HG02610 (cell line): ENCODE measurements around the gene MUC2.

Experiments used
- ATAC-seq: cut with Tn5 transposase; IDR thresholded peaks from one replicate; pipeline ENCODE4 v1.9.1; 2021; ENCODE audit warnings: mild to moderate bottlenecking, moderate library complexity; ENCODE audit not compliant: unreplicated experiment

Gene MUC2

DNA sequence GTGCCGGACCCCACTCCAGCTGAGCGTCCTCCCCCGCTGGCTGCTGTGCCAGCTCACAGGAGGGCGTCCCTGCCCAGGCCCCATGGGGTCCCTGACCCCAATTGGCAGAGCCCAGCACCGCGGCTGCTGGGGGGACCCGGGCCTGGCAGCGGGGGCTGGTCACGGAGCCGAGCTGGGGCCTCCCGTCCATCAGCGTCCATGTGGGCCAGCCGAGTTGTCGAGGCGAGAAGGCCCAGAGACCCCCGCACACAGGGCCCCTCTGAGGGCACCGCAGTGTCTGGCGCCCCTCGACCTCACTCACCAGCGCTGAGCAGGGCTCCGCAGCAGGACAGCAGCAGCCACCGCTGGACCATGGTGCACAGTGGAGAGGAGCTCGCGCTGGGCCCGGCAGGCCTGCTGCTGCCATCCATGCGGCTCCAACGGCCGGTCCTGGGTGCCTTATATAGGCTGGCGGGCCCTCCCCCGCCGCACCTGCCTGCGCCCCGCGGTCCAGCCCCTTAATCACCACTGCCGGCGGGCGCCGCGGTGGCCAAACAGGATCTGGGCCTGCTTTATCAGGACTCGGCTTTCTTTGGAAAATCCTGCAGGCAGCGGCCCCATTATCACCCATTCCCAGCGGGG, 38.3 kb upstream of the MUC2 start, which contains the start of gene MUC6:
Gene MUC6 (minus strand): TSS at position 416 of the 621 bp plus-strand sequence. CDS start 63 bp downstream, at position 353.
- no peak for ATAC-seq

DNA sequence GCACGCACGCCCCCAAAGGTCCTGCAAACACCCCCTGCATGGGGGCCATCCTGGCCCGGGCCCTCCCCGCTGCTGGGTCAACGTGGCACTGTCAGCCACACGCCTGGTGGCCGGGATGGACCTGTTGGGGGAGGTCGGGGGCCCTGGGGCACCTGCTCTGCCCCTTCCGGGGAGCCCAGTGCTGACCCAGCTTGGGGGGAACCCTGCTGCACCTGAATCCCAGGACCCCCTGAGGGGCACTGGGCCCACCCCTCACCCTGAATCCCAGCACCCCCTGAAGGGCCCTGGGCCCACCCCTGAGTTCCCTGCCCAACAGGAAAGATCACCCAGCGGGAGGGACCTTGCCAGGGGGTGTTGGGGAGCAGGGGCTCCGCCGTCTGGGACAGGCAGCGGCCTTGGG, 37.7 kb upstream of the MUC2 start:
- no peak for ATAC-seq

DNA sequence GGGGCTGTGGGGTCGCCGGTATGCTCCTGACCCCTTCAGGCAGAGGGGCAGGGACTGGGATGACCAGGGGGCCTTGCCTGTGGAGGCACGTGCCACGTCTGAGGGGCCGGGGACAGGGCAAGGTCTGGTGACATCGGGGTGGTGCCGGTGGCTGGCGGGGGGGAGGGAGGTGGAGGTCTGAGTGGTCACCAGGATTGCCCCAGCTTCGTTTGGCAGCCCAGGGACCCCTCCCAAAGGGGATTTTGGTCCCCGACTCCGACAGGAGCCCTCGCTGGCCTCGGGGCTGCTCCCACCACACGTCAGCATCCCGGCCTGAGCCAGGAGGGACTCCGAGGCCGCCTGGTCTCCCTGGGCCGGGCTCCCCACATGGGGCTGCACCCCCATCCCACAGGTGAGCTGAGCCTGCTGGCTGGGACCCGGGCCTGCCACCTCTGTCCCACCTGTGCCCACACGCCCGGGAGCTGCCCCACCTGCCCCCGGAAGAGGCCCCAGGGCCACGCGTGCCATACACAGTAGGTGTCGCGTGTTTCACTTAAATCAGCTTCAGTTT, 37.1 kb upstream of the MUC2 start:
- no peak for ATAC-seq

DNA sequence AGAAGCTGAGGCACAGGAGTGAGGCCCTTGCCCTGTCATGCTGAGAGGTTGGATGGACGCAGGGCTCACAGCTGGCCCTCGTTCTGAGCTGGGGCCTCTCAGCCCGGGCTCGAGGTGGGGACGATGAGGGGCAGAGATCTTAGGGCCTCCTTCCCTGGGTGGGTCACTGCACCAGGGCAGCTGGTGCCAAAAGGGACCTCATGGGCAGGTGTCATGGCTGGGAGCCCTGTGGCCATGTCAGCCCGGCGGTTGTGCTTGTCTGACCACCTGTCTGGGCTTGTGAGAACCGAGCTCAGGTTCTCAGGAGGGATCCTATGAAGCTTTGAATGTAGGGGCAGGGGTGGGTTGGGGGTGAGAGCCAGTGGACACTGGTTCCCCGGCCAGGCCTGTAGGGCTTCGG, 36.3 kb upstream of the MUC2 start:
- no peak for ATAC-seq

DNA sequence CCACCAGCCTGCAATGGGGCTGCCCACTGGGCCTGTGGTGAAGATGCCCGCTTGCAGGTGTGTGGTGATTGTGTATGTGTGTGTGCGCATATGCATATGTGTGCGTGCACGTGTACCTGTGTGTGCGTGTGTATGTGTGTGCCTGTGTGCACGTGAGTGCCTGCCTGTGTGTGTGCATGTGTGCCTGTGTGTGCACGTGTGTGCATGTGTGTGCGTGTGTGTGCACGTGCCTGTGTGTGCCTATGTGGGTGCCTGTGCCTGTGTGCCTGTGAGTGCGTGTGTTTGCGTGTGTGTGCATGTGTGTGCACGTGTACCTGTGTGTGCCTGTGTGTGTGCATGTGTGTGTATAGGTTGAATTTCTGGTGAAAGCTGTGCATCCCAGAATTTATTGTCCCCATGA, 35.8 kb upstream of the MUC2 start:
- no peak for ATAC-seq

DNA sequence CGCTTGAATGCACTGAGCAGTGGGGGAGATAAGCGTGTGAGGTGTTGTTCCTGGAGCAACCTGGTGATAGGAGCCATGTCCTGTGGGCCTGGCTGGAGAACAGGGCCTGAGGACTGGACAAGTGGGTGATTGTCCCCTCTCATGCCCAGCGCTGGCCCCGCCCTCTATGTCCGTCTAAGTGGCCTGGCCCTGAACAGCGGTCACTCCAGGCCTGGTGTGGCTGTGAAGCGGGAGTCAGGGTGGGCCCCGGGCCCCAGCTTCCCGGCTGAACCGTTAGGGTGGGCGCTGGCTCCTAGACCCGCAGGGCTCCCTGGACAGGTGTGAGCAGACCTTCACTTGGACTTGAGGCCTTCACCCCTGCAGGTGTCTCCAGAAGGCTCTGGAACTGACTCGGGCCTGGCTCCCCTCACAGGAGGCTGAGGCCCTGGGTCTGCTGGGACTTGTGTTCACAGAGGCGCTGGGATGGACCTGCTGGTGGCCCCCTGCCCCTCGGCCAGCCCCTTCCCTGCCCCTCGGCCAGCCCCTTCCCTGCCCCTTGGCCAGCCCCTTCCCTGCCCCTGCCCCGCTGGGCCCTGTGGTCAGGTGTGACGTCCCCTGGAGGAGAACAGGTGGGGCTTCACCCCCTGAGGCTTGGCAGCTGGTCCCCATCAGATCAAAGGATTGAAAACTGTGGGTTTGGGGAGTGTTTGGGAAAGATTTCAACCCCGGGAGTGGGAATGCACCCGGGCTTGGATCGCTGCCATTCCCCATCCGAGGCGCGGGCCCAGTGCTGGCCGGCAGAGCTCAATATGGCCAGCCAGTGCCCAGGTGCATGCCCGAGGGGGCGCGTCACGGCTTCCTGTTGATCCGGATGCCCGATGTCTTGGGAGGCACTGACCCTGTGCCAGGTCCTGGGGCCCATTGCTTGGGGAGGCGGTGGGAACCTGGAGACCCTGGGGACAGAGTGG, 34.9 kb upstream of the MUC2 start:
- no peak for ATAC-seq

DNA sequence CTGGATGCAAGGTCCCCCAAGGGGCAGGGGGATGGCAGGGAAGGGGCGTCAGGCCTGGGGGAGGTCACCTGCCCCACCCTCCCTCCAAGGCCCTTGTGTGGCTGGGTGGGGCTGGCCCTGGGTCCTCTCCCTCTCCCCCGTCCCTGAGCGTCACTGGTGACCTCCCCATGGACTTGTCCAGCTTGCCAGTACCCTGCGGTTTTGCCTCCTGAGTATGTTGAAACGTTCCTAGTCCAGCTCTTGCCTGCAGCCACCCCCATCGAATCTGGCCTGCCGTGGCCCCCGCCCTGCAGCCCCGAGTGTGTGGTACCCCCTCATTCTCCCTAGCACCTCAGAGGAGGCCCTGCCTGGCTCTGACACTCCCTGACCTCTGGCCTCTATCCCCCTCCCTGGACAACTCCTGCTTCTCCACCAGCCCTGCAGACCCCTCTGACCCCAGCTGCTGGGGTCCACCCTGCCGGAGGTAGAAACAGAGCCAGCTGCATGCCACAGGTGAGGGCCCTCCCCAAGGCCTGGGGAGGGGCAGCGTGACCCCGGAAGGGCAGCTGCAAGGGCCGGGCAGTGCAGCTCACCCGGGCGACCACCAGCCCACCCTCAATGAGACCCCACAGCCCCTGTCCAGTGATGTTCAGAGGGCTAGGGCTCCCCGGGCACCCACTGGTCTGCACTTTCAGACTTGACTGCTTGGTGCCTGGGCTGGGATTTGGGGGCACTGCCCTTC, 34.1 kb upstream of the MUC2 start:
- ATAC-seq, result no peak

DNA sequence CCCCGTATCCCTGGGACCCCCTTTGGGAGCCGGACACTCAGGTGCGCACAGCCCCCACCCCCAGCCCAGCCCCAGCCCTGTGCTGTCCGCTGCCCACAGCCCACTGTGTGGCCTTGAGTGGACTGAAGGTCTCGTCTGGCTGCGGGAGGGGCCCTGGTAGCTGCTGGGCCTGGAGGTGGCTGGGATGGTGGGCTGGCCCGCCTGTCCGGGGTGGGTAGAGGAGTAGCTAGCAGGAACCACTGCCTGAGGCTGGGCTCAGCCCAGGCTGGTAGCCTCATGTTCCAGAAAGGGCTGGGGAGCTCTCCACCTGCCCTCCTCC, 33.6 kb upstream of the MUC2 start:
- ATAC-seq, result no peak

DNA sequence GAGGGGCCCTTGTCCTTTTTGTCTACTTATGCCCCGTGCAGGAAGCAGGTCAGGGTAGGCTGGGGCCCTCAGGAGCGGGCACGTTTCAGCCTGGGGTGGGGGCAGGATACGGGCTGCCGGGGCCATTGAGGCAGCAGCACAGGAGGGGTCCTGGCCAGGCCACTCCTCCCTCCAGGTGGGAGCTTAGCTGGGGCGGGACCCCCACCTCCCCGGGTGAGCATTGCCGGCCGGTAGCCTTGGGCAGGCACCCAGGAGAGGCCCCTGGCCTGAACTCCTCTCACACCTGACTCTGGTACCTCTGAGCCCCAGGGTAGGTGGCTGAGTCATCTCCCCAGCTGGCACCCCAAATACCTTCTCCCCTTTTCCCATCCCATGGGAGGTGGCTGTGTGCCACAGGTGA, 33.2 kb upstream of the MUC2 start:
- no peak for ATAC-seq

DNA sequence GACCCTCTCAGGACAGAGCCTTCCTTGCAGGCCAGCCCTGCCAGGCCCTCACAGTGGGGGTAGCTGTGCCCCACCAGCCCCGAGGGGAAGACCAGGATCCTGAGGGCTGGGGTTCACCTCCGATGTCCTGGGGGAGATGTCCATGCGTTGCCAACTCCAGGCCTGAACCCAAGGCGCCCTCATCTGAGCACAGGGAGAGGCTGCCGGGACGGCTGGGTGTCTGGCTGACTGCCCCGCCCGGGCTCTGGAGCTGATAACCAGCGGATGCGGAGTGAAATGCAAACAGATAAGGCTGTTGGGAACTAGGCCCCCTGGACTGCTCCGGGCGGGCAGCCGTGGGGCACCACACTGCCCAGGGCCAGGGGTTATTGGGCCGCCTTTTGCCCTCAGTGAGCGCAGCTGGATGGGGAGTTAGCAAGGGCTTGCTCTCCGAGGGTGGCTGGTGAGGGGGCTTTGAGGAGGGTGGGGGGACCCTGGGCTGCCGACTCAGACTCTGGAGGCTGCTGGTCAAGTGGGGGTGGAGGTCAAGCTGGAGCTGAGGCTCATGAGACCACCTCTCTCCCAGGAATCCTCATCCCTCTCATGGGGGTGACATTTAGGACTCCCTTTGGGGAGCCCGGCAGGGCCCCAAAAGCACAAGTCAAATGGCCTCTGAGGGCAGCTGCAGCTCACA, 32.6 kb upstream of the MUC2 start:
- no peak for ATAC-seq

DNA sequence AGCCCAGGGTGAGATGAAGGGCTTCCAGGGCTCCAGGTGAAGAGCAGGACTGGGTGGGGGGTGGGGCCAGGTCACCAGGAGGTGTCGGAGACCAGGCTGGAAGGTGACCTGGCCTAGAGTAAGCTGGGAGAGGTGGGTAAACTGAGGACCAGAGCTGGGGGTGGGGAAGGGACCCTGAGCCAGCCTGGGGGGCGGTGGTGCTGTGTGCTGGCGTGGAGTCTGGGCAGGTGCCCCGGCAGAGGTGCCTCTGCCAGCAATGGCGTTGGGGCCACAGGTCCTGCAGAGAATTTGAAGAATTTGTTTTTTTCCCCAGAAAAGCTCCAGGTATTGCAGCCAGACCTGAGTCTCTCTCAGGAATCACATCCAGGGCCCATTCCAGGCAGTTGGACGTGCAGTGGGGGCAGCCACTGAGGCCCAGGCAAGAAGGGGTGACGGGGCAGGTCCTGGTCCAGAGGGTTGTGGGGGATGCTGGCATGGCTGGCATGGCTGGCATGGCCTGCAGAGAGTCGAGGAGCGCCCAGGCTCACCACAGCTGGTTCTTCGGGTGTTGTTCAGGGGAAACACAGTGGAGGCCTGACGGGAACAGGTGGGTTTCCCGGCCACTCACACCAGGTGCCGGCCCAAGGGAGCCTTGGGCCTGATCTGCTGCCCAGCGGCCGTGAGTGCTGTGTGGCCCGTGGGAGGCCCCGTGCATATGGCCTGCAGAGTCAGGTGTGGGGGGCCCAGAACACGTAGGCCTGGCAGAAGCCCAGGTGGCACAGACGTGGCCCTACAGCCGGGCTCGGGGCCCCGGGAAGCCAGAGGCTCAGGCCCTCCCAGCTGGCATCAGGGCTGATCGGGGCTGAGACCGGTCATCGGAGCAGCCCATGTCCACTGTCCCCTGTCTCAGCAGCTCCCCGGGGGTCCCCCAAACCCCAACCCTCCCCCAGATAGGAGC, 31.8 kb upstream of the MUC2 start:
- no peak for ATAC-seq

DNA sequence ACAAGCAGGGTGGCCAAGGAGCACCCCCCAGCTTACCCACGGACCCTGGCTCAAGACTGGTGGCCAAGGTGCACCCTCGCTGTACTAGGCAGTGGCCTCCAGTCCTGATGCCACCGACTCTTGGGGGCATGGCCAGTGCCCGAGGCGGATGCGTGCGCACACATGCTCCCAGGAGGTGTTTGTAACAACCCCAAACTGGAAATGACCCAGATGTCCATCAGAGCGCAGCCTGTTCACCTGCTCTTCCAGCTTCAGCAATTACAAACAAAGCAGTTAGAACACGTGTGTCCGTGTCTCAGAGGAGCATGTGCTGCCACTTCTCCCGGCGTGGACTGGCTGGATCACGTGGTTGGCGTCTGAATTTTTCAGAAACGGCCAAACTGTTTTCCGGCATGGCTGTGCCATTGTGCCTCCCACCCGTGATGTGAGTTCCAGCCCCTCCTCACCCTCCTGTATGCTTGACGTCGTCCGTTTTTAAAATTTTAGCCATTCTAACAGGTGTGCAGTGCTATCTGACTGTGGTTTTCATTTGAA, 31.0 kb upstream of the MUC2 start:
- no peak for ATAC-seq

DNA sequence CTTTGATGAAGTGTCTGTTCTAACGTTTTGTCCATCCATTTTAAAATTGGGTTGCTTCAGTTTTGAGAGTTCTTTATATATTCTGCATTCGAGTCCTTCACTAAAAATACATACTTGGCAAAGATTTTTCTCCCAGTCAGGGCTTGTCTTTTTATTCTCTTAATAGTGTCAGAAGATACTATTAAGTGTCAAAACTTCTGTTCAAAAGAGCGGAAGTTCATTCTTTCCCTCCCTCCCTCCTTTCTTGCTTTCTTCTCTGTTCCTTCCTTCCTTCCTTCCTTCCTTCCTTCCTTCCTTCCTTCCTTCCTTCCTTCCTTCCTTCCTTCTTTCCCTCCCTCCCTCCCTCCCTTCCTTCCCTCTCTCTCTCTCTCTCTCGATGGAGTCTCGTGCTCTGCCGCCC, 30.5 kb upstream of the MUC2 start:
- no peak for ATAC-seq

DNA sequence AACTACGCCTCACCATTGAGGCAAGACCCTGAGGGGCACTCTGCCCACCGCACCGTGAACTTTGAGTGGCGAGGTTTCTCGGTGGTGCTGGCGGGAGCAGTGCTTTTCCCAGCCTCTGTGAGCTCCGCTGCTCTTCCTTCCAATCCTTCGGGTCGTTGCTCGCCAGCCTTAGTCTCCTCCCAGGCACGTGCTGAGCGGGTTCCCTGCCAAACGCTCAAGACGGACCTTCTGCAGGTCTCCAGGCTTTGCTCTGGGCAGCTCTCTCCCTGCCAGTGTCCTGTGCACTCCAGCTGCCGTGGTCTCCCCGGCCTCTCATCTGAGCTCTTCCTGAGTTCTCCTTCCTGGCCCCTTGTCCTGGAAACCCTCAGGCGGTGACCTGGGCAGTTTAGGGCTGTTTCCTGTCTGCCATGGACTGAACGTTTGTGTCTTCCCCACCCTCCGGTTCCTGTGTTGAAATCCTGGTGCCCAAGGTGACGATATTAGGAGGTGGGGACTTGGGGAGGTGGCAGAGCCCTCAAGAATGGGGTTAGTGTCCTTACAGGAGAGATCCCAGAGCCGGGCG, 27.0 kb upstream of the MUC2 start:
- no peak for ATAC-seq

DNA sequence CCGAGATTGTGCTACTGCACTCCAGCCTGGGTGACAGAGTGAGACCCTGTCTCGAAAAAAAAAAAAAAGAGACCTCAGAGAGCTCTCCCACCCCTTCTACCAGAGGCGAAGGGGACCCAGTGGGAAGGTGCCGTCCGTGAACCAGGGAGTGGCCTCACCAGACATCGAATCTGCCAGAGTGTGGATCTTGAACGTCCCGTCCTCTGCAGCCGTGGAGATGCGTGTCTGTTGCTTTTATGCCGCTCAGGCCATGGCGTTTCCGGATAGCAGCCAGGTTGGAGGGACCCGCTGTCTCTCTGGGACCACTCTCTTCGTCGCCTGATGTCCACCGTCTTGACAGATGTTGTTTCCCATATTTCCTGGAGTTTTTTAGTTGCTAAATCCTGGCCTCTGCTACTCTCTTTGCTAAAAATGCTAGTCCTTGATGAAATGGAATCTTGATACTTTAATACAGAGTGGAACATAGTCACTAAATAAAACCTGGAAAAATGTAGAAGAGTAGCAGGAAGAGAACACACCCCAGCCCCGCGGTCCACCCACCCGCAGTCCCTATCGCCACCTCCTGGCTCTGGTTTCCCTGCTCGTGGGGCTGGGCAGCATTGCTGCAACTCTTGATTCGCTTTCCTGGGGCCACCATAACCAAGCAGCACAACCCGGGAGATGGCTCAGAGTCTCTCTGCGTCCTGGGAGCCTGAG, 26.2 kb upstream of the MUC2 start:
- ATAC-seq, result no peak

DNA sequence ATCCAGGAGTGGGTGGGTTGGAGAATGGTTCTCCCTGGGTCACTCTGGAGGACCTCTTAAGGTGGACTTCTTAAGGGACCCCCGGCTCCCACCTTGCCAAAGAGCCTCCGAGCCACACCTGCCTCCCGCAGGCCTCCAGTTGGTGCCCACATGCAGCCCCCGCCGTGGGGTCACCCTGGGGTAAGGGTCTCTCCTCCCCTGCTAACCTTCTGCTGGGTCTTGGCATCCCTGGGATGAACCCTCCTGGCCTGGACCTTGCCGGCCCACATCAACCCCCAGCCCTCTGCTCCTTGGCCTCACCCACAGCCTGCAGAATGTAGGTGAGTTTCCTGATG, 25.6 kb upstream of the MUC2 start:
- ATAC-seq, result no peak

DNA sequence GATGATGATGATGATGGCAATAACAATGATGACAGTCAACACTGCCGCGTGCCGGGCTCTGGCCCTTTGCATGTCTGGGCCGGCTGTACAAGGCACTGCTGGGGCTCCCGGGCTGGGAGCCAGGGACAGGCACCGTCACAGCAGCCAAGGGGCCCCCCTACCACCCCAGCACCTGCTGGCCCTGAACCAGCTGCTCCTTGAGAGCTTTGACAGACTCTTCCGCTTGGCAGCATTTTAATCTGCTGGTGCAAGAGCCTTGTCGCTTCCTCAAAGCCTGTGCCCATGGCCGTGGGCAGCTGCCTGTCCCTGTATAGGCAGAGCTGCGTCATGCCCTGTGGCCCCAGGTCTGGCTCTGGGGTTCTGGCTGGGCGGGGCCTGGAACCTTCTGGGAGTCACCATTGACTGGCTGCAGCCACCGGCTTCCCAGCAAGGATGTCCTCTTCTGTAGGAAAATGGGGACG, 25.2 kb upstream of the MUC2 start:
- ATAC-seq, result no peak

DNA sequence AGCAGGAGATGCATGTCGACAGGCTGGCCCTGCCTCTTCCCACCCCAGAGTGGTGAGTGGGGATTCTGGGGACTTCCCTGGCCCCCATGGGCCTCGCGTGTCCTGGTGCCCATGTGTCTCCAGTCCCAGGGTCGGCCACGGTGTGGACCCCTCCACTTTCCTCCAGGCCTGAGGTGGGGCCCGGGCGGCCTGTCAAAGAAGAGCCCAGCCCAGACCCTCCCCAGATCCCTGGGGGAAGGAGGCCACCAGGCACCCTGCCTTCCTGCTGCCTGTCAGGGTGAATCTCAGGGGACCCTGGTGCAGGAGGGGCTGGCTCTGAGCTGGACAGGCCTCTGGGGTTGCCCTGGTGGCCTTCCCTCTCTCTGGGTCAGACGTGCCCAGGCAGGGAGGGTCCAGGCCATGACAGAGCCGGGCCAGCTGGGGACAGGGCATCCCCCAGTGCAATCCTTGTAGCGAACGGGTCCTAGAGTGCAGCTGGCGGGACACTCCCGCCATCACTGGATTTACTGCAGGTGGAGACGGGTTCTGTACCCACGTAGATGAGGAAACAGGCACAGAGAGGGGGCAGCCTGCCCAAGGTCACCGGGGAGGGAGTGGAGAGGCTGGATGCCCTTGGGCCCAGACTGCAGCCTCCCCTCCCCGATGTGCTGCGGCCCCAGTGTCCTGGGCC, 24.6 kb upstream of the MUC2 start:
- ATAC-seq, result no peak
